Activated CD8-positive, alpha-beta memory T cell treated with anti-CD3 and anti-CD28 coated beads, Interleukin-2, amount 10 ng/mL, durations not matched to agents 7 days and 5 days (primary cell): ENCODE data around the gene RAD51B. TPM values are rescaled to one million over a fixed set of nuclear protein-coding genes. Genes with fewer than 3 reads are reported as not detected.

Experiments used
- ATAC-seq: fragments of 150-1000 bp; cut with Tn5 transposase; one replicate; pipeline ENCODE4 v1.10.0; 2021; ENCODE audit warnings: moderate library complexity
- CTCF ChIA-PET: fragments of 350-600 bp; sonication (Branson Sonifier 250); formaldehyde crosslinking; loops from one replicate; lab custom pipeline; 2021; ENCODE audit warnings: antibody characterized with exemption; lab: Charles Lee
- DNase-seq: peaks from one replicate; pipeline ENCODE4 v3.0.0-alpha.2; 2020
- H3K27ac Mint-ChIP-seq: one replicate; pipeline ENCODE4 v1.8.0; 2021; ENCODE audit warnings: mild to moderate bottlenecking, mixed read lengths
- H3K27me3 Mint-ChIP-seq: one replicate; pipeline ENCODE4 v1.8.0; 2021; ENCODE audit warnings: mixed read lengths
- H3K36me3 Mint-ChIP-seq: one replicate; pipeline ENCODE4 v1.8.0; 2021; ENCODE audit warnings: mild to moderate bottlenecking, mixed read lengths
- H3K4me1 Mint-ChIP-seq: one replicate; pipeline ENCODE4 v1.8.0; 2021; ENCODE audit warnings: mixed read lengths
- H3K4me3 Mint-ChIP-seq: one replicate; pipeline ENCODE4 v1.8.0; 2021; ENCODE audit warnings: mild to moderate bottlenecking, moderate library complexity, mixed read lengths
- H3K9me3 Mint-ChIP-seq: one replicate; pipeline ENCODE4 v1.8.0; 2022; ENCODE audit warnings: low read depth, mixed read lengths
- total RNA-seq, 2 experiments: library from RNA; stranded (reverse); gene quantifications; one replicate each; pipeline ENCODE4 v1.2.3, GENCODE V29; 2021

Gene RAD51B
- total RNA-seq, 2 experiments from 2014 or later: 35.3 to 55.5 TPM

GRCh38 chr14:68714991-68715924 lies 895.7 kb downstream of the RAD51B start:
- peaks cover 8% of the 10 kb centered on the region for H3K36me3 Mint-ChIP-seq

GRCh38 chr14:68716698-68717097 lies 897.1 kb downstream of the RAD51B start:
- Mint-ChIP-seq H3K4me3 (no peak overlapping the region), H3K27ac (no peak overlapping the region), H3K36me3 (peaks cover 12% of the 10 kb centered on the region), H3K27me3 (no peaks in the 10 kb centered on the region), H3K4me1 (peaks cover 20% of the 10 kb centered on the region), H3K9me3 (peaks cover 9% of the 10 kb centered on the region)
- DNase-seq (no peak), ATAC-seq (no peak)
- CTCF ChIA-PET: interaction anchor here (0.8 to 2.0 kb wide), 4 partner anchors 65 to 99 kb away, joined by 3 to 4 read pairs (median 4); no protein-coding TSS in a partner anchor

More at GRCh38 chr14:68714991-68715924, 895.7 kb downstream of the RAD51B start:
- CTCF ChIA-PET: interaction anchor here (2.0 kb wide), 1 partner anchor 100 kb away, joined by 4 read pairs; no protein-coding TSS in a partner anchor
- ATAC-seq (no peak), DNase-seq (no peak)
- peaks cover 8% of the 10 kb centered on the region for H3K9me3 Mint-ChIP-seq
- H3K27ac Mint-ChIP-seq: no peak overlapping the region
- H3K4me1 Mint-ChIP-seq: peaks cover 14% of the 10 kb centered on the region
- H3K27me3 Mint-ChIP-seq: no peaks in the 10 kb centered on the region
- no peak overlapping the region for H3K4me3 Mint-ChIP-seq

- CTCF ChIA-PET: interaction anchor here (0.8 to 3.9 kb wide), 5 partner anchors 17 to 97 kb away, joined by 3 to 20 read pairs (median 14); no protein-coding TSS in a partner anchor
- Mint-ChIP-seq H3K4me3 (no peak overlapping the region), H3K36me3 (peaks cover 12% of the 10 kb centered on the region), H3K27me3 (peaks cover 6% of the 10 kb centered on the region), H3K4me1 (peaks cover 20% of the 10 kb centered on the region), H3K9me3 (peaks cover 9% of the 10 kb centered on the region), H3K27ac (no peak overlapping the region)
- DNase-seq (no peak), ATAC-seq (no peak)
Measured at GRCh38 chr14:68718023-68718990, 898.7 kb downstream of the RAD51B start.

GRCh38 chr14:68719634-68720384 lies 900.2 kb downstream of the RAD51B start:
- DNase-seq (peak; percentile 45), ATAC-seq (peak; percentile 93)
- peaks cover 12% of the 10 kb centered on the region for H3K36me3 Mint-ChIP-seq
- CTCF ChIA-PET: interaction anchor here (0.8 to 3.9 kb wide), 7 partner anchors 14 to 343 kb away, joined by 3 to 20 read pairs (median 4); no protein-coding TSS in a partner anchor
- peaks cover 9% of the 10 kb centered on the region for H3K9me3 Mint-ChIP-seq
- no peak overlapping the region for H3K4me3 Mint-ChIP-seq
- H3K27ac Mint-ChIP-seq: peak overlapping the region; percentile 67
- peaks cover 6% of the 10 kb centered on the region for H3K27me3 Mint-ChIP-seq
- peaks cover 20% of the 10 kb centered on the region for H3K4me1 Mint-ChIP-seq

GRCh38 chr14:68722186-68722585 lies 902.6 kb downstream of the RAD51B start:
- Mint-ChIP-seq H3K9me3 (peaks cover 9% of the 10 kb centered on the region), H3K36me3 (peaks cover 14% of the 10 kb centered on the region), H3K4me3 (no peak overlapping the region), H3K27me3 (peaks cover 6% of the 10 kb centered on the region), H3K4me1 (peaks cover 17% of the 10 kb centered on the region), H3K27ac (no peak overlapping the region)
- no peak for ATAC-seq
- CTCF ChIA-PET: interaction anchor here (0.9 to 2.5 kb wide), 3 partner anchors 11 to 67 kb away, joined by 3 to 13 read pairs (median 4); no protein-coding TSS in a partner anchor
- DNase-seq: no peak

- H3K4me1 Mint-ChIP-seq: peaks cover 17% of the 10 kb centered on the region
- no peak overlapping the region for H3K4me3 Mint-ChIP-seq
- peaks cover 14% of the 10 kb centered on the region for H3K36me3 Mint-ChIP-seq
- peaks cover 9% of the 10 kb centered on the region for H3K9me3 Mint-ChIP-seq
- CTCF ChIA-PET: interaction anchor here (1.4 to 2.5 kb wide), 2 partner anchors 10 to 14 kb away, joined by 4 to 13 read pairs; no protein-coding TSS in a partner anchor
- ATAC-seq (no peak), DNase-seq (no peak)
- H3K27ac Mint-ChIP-seq: no peak overlapping the region
- peaks cover 10% of the 10 kb centered on the region for H3K27me3 Mint-ChIP-seq
Measured at GRCh38 chr14:68722968-68723566, 903.5 kb downstream of the RAD51B start.

GRCh38 chr14:68723808-68724268 lies 904.3 kb downstream of the RAD51B start:
- CTCF ChIA-PET: no interaction called here
- no peak for DNase-seq
- no peak overlapping the region for H3K4me3 Mint-ChIP-seq
- no peak for ATAC-seq
- peaks cover 14% of the 10 kb centered on the region for H3K36me3 Mint-ChIP-seq
- peaks cover 9% of the 10 kb centered on the region for H3K9me3 Mint-ChIP-seq
- no peak overlapping the region for H3K27ac Mint-ChIP-seq
- H3K27me3 Mint-ChIP-seq: peaks cover 12% of the 10 kb centered on the region
- H3K4me1 Mint-ChIP-seq: peaks cover 19% of the 10 kb centered on the region

GRCh38 chr14:68724914-68725313 lies 905.3 kb downstream of the RAD51B start:
- H3K27ac Mint-ChIP-seq: no peak overlapping the region
- H3K4me3 Mint-ChIP-seq: no peak overlapping the region

GRCh38 chr14:68726093-68726695 lies 906.6 kb downstream of the RAD51B start:
- H3K4me3 Mint-ChIP-seq: no peak overlapping the region
- H3K27ac Mint-ChIP-seq: no peak overlapping the region
- ATAC-seq (no peak), DNase-seq (no peak)
- CTCF ChIA-PET: no interaction called here
- no peaks in the 10 kb centered on the region for H3K9me3 Mint-ChIP-seq
- H3K36me3 Mint-ChIP-seq: peaks cover 2% of the 10 kb centered on the region
- H3K4me1 Mint-ChIP-seq: peaks cover 3% of the 10 kb centered on the region
- peaks cover 12% of the 10 kb centered on the region for H3K27me3 Mint-ChIP-seq

More at GRCh38 chr14:68724914-68725313, 905.3 kb downstream of the RAD51B start:
- DNase-seq (no peak), ATAC-seq (no peak)
- H3K36me3 Mint-ChIP-seq: peaks cover 8% of the 10 kb centered on the region
- peaks cover 12% of the 10 kb centered on the region for H3K27me3 Mint-ChIP-seq
- peaks cover 5% of the 10 kb centered on the region for H3K9me3 Mint-ChIP-seq
- peaks cover 12% of the 10 kb centered on the region for H3K4me1 Mint-ChIP-seq
- CTCF ChIA-PET: interaction anchor here (0.6 kb wide), 1 partner anchor 592 kb away, joined by 3 read pairs; no protein-coding TSS in a partner anchor

- peaks cover 2% of the 10 kb centered on the region for H3K36me3 Mint-ChIP-seq
- H3K9me3 Mint-ChIP-seq: no peaks in the 10 kb centered on the region
- no peak overlapping the region for H3K4me3 Mint-ChIP-seq
- H3K4me1 Mint-ChIP-seq: peaks cover 9% of the 10 kb centered on the region
- ATAC-seq (no peak), DNase-seq (no peak)
- H3K27ac Mint-ChIP-seq: no peak overlapping the region
- H3K27me3 Mint-ChIP-seq: peaks cover 11% of the 10 kb centered on the region
- CTCF ChIA-PET: interaction anchor here (1.4 kb wide), 1 partner anchor 14 kb away, joined by 3 read pairs; no protein-coding TSS in a partner anchor
Measured at GRCh38 chr14:68727315-68728047, 907.9 kb downstream of the RAD51B start.
